ENCODE data around the gene ZIC4.
A peak's percentile ranks its signal among the peaks of the same experiment; 100 is the strongest.

Gene ZIC4

DNA sequence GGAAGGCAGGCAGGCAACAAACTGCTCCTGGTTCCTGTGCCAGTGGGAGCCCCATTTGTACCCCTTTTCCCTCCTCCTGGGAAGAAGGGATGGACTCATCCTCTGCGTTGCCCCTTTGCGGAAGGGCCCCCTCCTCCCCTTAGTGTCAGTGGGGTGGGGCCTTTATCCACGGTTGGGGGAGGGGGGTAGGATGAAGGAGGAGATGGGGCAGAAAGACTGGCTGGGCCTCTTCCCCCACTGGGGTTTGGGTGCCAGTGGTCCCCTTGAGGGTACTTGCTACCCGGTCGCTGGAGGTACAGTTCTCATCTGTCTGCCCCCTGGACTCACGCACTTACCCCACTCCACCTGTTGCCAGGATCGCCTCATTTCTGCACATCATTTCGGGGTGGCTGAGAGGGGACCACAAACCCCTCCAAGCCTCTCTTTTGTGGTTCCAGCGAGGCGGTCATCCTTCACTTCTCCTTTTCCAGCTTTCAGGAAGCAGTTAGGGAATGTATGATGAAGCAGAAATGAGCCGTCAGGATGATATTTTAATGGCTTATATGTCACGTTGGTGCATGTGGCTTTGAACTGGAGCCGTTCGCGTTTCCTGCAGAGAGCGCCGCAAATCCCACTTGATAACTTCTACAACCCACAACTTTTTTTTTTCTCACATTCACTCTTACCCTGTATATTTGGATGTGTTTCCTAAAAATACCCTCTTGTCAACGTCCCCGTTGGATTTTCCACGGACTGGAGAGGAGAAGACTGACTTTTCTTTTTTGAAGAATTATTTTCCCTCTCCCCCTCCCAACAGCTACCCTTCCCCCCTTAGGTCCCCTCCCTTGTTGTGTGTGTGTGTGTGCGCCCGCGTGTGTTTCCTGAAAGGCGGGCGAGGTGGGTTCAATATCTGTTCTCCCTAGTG is at the start of gene ZIC4:
Gene ZIC4 (minus strand): TSS at position 516 of the 904 bp plus-strand sequence. CDS start 3,746 bp downstream, outside the sequence.
- no peak for DNase-seq

DNA sequence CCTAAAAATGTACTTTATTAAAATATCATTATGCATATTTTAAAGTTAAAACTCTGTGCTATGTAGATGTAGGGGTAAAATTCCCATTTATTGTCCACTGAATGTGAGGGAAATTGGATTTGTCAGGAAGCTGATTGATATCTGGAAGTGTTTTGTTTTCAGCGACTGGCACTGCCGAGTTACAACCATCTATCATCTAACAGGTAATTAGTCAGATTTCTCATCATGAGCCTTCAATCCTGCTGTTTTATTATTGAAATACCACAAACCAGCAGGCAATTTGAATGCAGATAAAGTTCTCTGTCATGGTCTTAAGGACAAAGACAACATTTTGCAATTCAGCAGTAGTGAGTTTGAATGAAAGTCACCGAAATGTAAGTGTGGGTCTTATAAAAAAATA is 43.3 kb upstream of the ZIC4 start:
- no peak for DNase-seq

DNA sequence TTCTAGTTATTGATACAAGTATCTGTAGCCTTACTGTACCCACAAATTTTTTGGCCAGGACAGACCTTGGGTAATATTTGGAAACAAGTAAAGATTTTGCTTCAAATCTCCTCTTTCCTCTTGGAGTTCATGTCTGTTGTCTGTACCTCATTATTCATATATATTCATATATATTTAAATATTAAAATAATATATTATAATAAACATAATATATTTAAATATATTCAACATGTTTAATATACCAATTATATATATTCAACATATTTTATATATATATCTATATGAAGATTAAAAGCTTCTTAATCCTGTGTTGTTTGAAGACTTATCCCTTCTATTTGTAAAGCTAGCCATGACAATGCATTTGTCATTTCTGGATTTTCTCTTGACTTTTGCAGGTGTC is 40.9 kb upstream of the ZIC4 start:
- DNase-seq, result no peak

DNA sequence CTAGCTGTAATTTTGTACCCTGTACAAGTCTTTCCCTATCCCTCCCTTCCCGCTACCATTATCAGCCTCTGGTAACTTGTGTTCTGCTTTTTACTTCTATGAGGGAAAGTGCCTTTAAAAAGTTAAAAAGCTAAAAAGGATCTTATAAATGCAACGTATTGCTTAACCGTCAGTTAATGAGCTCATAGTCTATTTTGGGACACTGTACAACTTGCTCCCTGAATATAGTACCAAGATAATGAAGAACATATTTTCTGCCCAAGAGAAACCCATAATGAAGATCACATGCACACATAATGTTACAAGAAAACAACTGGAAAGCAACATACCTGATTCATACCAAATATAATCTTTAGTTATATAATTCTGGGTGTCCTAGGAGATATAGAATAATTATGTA is 25.4 kb upstream of the ZIC4 start:
- DNase-seq, result no peak

DNA sequence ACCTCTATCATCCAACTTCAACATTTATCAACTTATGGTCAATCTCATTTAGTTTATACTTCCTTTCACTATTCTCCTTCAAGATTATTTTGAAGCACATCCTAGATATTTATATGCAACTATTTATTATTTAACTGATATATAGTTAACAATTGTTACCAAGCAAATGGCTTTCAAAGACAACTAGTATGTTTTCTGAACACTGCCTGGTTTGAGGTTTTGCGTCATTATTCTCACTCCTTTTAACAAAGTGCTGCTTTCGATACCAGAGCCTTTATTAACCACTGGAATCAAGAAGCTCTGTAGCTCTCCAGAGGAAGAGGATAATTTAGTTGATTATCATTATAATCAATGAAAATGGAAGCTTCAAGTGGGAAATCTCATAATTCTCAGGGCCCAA is 22.4 kb upstream of the ZIC4 start:
- no peak for DNase-seq

DNA sequence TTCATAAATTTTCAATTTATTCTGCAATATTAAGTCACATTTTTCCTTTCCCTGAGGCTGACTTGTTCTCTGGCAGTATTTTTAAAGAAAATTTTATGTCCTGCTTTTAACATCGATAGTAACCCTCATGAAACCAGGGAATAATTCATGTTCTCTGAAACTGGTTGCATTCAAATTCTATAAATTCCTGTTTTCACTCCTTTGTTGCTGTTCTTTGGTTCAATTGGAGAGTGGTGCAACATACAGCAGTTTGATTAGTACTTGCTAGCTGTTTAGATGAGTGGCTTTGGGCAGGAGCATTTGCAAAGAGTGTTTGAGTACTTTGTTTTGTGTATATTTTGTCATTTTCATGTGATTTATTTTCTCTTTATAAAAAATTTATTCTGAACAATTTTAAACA is 22.0 kb upstream of the ZIC4 start:
- no peak for DNase-seq

DNA sequence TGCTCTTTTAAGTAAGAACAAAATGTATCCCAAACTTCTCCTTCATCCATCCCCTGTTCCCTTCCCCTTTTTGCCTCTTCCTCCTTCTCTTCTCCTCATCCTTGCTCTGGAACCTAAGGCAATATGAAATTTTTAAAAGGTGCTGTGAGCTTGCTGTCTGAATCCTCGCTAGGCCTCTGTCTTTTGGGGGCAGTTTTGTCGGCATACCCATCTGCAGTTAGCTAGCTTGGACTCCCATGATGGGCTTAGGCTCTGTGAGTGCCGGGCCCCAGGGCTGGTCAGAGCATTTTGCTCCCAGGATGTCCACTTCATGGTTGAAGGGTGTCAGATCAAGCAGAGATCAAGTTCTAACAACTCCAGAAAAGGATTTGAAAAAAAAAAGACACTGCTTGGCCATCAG is 21.4 kb upstream of the ZIC4 start:
- no peak for DNase-seq

DNA sequence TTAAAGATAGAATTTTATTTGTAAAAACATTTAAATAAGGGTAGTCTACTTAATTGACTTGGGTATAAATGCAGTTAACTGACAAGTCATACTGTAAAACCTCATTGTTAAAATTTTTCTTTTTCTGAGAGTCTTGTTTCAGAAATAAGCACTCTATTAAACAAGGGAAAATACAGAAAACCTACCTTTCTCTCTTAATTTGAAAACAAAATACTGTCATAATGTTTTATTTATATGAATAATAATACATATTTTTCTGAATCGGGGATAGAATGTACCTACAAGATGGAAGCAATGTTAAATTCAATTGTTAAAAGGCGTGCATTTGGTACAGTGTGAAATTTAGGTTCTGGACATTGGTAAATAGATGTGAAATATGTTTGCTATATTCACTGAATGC is 20.6 kb upstream of the ZIC4 start:
- DNase-seq, result no peak

DNA sequence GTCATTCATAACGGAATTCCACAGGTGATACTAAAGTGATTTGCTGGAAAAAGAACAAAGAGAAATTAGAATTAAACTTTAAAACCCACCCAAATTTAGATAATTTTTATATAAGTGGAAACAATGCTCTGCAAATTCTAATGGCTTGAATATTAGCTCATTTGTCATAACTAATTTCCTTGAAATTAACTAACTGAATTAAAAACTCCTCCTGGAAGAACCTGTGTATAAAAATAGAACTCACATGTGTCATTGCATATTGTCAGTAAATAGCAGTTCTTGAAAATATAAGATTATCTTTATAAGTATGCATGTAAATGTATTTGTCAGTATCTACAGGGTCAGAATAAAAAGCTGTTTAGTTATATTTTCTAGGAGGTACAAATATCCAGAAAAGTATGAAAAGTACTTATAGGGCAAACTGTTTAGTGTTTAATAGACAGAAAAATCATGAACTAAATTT is 19.1 kb upstream of the ZIC4 start:
- no peak for DNase-seq

DNA sequence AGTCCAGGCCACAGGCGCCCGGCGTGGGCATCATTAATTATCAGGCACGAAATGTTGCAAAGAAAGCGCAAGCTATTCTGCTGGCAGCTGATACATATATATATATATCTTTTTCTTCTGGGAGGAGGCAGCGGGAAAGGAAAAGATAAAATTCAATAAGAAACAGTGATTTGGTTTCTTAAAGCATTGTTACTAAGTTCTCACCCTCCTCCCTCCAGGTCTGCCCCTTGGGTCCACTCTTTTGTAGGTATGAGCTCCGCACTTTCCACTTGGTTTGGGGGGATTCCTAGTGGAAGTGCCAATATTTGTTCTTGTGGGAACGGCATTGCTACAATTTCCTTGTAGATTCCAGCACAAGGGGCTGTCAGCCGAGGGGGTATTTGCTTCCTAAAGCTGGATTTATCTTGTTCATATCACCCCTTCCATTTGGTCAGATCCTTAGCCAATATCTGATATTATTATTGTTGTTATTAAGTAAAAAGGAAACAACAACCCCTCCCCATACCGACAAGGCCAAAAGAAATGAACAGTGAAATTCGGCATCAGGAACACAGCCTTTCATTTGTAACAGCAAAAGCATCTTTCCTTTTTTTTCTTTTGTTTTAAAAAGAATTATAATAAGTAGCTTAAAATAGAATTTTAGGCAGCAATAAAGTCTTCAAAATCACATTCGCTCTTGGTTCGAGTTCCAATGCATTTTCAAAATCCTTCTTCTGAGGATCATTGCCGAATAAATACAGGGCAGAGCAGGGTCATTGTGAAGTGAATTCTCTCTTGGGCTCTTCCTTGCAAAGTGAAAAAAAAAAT is 18.4 kb upstream of the ZIC4 start:
- no peak for DNase-seq

DNA sequence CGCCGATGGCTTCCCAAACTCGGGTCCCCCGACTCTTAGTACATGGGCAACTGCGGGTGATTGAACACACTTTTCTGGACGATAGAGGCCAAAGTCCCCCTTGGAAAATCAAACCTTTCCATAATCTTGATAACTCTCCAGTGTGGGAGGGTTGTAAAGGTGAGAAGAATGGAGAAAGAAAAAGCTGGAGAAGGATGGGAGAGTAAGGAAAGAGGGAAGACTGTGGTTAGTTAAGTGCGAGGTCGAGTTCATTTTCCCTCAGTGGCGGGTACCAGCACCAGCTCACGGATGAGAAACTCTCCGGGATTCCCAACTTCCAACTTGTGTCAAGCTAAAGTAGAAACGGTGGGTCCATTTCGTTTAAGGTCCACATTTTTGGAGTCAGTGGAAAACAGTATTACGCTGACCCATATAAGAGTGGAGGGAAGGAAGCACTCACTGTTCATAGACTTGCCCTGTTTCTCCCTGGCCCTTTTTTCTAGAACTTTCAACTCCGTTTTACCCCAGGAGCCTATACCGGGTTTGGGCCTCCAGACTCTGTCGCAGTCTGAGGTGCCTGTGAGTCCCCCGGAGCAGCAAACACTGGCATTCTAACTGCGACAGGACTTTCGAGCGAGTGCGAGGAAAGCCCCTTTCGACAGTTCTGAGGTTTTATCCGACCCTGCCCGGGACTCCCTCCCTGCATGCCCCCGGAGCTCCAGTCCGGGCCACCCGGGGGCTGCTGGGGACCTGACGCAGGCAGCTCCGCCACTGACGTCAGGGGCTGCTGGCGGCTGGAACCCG is 17.6 kb upstream of the ZIC4 start:
- DNase-seq, result no peak

DNA sequence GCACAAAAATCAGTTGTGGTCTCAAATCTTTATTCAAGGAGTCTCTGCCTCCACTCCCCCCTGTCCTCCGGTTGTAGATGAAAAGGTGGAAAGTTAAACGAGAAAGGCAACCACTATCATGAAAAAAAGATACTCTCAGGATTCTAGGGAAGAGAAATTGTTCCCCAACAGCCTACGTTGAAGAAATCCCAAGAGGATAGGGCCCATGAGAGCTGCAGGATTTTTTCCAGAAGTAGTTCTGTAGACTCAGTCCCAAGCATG is 17.1 kb upstream of the ZIC4 start:
- DNase-seq, result no peak

DNA sequence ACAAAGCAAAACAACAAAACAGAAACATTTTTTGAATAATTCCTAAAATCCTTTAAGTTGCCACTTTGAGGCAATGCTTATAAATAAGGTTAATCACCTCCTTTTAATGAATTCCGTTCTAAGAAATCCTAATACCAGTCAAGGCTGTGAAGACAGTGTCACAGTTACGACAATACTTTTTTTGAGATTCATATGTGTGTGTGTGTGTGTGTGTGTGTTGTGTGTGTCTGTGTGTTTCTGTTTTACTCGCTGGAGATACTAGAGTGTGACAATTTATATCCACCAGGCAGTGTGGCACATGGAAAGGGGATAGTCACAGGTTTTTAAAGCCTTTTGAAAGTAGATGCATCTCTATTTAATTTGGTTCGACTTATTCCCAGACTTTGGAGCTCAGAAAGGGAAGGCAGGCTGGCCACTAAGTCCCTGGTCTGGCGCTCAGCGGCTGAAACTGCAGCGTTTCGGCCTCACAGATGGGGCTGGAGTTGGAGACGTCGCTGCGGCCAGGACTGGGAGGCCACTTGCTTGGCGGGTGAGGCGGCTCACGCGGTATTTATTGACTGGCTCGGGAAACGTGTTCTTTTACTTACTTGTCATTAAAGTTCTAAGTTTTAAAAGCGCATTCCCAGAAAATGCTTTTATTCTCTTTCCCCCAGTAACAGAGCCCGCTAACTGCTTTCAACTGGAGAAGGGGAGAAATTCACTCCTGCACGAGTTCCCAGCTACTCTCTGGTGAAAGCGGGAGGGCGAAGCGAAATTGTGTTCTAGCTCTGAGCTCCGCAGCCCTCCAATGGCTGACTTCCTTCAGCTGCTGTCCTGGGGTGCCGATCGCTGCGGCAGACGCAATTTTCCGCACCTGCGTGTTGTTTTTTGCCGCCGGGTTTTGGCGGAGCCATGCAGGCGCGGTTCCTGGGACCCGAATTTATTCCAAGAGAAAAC is 16.5 kb upstream of the ZIC4 start:
- no peak for DNase-seq

DNA sequence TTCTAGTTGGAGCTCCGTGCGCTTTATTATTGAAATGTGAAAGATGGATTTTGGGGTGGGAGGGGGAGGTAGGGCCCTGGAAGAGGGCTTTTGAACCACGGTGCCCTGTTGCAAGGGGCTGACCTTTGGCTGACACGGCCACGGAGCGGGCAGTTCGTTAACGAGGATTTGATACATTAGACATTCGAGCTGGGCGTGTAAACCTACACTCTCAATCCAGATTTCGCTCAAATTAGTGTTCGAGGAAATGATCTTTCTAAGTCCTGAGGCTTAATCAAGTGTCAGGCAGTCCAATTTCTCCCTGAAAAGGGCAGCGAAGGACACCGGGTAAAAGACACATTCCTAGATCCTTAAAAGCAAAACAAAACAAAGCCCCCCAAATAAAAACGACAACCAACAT is 15.9 kb upstream of the ZIC4 start:
- no peak for DNase-seq

DNA sequence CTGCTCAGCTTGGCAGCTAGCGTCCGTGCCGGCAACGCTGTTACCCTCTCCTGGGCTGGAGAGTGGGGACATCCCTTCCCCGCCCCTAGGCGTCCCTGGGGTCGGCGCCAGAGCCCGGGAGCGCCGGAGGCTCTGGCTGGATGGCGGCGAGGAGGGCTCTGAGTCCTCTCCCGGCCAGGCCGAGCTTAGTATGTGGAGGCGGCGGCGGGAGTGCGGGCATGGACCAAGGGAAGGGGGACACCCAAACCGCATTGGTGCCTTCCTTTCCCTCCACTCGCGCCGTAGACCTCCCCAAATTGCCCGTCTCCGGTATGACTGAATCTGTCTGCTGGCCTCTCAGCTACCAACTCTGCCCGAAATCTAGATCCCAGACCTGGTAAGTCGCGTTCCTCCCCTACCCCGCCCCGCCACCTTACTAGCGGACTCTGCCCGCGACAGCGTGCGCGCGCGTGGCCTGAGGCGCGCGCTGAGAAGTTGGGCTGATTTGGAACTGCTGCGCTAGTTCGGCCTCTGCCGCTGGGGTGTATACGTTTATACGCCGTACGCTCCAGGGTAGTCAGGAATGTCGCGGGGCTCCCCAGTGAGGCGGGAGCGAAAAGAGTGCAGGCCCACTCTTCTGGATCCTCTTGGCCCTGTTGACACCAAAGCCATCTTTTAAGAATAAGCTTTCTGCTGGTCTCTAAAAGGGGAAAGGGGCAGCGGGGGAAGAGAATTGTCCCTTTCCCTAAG is 15.0 kb upstream of the ZIC4 start:
- no peak for DNase-seq

DNA sequence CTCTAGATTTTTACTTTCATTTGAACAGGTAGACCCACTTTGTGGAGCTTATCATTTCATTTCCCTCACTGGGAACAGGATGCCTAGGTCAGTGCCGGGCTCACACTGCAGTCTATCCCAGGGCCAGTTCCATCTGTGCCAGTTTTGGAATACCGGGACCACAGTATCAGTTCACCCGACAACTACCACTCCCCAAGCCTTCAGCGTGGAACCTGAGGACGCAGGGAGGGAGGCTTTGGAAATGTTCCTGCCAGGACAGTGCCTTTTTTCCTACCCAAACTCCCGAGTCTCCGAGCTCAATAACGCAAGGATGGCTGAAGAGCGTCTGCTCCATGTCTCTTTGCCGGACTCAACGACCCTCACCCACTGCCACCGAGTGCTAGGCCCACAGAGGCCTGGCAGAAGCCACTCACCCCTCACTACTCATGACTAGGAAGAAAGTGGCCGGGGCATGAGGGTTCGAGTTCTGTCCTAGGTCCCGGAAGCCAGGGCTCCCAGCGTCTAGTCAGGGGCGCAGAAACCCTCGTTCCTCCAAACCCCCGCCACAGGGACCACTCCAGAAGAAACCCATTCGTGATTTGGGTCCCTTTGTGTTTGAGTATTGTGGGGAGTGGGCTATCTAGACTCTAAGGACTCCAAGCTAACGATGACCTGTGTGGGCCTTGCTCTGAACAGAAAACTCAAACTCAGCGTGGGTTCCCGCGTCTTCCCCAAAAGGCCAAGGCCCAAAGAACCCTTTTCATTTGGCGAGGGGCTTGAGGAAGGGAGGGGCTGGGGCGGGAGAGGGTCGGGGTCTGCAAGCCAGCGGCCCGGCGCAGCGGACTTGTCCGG is 14.2 kb upstream of the ZIC4 start:
- no peak for DNase-seq

DNA sequence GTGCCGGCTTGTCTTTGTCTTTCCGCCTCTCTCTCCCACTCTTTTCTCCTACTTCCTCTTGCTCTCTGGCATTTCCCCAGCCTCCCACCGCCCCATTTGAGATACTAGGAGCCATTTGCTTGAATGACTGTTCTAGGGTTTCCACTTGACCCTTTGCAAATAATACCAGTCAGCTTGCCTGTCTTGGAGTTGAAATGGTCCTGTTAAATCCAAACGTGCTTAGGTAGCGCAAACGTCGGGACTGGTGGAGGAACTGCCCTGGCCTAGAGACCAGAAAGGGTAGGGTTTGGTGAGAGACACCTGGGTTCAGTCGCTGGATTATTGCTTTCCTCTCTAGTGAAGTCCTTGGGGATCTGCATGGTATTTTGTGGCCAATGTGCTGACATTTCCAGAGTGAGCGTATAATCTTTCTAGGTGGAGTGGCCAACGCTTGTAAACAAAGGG is 13.5 kb upstream of the ZIC4 start:
- no peak for DNase-seq

DNA sequence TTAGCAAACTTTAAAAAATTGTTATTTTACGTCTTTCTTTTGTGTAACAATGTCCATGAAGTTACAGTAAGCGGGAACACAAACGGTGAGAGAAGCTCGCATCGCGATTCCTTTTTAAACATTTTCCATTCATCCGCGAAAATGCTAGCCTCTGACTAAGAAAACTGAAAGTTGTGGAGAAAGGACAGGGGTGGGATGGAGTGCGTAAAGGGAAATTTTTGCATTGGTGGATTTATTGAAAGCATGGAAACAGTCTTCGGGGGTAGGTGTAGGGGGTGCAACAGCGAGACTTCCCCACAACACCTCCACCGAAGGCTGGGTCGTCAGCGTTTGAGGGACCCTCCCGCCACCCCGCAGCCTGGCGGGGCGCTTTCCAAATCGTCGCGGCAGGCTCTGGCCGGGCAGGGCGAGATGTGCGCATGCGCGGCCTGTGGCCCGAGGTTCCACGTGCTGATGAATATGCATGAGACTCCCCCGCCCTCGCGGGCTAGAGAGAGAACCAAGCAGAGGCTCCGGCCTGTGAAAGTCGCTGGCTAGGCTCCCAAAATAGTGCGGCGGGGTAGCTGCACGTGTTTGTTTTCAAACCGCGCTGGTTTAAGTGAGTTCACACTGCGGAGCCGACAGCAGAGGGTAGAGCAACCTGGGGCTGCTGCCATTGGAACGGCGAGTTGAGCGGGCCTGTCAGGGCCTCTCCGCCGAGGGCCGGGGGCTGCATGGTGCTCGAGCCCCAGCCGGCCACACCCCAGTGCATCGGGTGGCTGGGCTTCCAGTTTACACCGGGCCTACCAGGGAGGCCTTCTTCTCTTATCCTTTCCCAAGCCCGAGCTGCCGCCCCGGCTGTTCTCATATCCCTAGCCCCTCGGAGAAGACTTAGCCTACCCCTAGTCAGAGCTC is 12.7 kb upstream of the ZIC4 start:
- DNase-seq, result peak; percentile 26

DNA sequence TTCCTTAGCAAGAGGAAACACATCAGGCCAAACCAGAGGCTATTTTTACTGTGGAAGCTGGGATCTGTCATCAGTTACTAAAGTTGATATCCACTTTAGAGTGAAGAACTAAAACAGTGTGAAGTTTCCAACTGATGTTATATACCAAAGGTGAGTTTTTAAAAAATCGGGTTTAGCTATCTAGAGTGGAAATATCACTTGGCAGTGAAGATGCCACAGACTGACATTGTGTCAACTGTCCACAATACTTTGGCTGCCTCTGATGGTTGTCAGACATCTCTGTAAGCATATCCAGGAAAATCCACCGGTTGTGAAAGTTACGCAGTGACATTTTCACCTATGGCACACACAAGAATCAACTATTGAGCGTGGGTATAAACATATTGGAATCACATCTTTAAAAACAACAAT is 12.0 kb upstream of the ZIC4 start:
- DNase-seq, result no peak

All from DMS 273 treated with DMSO at 0.1 percent for 48 hours (cell line).